ENCODE measurements around the gene PTPN14.
"Not testable (repeated sequence)": the region's sequence is repeated elsewhere in the genome, so short reads cannot be mapped to it uniquely, and the experiment has no call there.

Gene PTPN14

GRCh38 chr1:214515544-214516433, 35.6 kb downstream of the PTPN14 start:
- Mint-ChIP-seq H3K27ac (no peak overlapping the region), H3K27me3 (peaks cover 4% of the 10 kb centered on the region), H3K36me3 (ENCODE audit: low read depth) (no peaks in the 10 kb centered on the region), H3K4me1 (ENCODE audit: low read depth) (no peaks in the 10 kb centered on the region), H3K9me3 (no peaks in the 10 kb centered on the region), H3K4me3 (no peak overlapping the region)
- intact Hi-C loops (cut with micrococcal nuclease), result no loop called here

- no peaks in the 10 kb centered on the region for H3K4me1 Mint-ChIP-seq (ENCODE audit: low read depth)
- H3K9me3 Mint-ChIP-seq, result peaks cover 6% of the 10 kb centered on the region
- no peaks in the 10 kb centered on the region for H3K36me3 Mint-ChIP-seq (ENCODE audit: low read depth)
- H3K27me3 Mint-ChIP-seq, result peaks cover 4% of the 10 kb centered on the region
- H3K4me3 Mint-ChIP-seq, result no peak overlapping the region
- no peak overlapping the region for H3K27ac Mint-ChIP-seq
- intact Hi-C loops (cut with micrococcal nuclease), result no loop called here
Measured at GRCh38 chr1:214514819-214515383, 36.5 kb downstream of the PTPN14 start.

DNA sequence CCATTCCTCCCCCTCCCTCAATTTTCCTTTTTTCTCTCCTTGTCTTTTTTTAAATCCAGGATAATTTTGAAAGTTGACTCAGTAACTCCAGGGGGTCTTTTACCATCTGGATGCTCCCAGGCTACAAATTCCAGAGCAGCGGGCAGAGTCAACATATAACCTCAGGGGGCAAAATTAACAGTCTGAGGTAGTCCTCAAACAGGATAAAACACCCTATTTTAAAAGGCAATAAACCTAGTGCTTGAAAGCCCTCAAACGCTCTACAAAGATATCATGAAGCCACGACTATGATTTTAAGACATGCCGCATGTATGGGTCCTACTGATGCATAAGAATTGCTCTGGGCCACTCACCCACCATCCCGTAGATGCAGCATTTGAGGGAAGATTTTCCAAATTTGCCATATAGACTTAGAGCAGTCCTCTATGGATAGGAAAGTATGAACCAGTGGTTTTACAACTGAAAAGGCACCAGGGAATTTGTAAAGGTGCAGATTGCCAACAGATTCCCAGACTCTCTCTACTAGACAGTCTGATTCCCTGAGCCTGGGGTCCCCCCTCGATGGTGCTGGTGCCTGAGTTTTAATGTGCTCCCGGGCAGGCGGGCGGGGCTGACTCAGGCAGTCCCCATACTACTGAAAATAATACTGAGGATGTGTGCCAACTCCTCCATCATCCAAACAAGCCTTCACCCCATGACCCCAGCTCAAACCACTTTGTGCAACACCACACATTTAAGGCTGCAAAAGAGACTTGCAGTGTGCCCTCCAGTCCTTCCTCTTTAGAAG, 37.2 kb downstream of the PTPN14 start:
- Mint-ChIP-seq H3K9me3 (peaks cover 9% of the 10 kb centered on the region), H3K4me3 (no peak overlapping the region), H3K27me3 (peaks cover 4% of the 10 kb centered on the region), H3K27ac (no peak overlapping the region), H3K4me1 (ENCODE audit: low read depth) (no peaks in the 10 kb centered on the region), H3K36me3 (ENCODE audit: low read depth) (no peaks in the 10 kb centered on the region)
- intact Hi-C loops (cut with micrococcal nuclease), result no loop called here

DNA sequence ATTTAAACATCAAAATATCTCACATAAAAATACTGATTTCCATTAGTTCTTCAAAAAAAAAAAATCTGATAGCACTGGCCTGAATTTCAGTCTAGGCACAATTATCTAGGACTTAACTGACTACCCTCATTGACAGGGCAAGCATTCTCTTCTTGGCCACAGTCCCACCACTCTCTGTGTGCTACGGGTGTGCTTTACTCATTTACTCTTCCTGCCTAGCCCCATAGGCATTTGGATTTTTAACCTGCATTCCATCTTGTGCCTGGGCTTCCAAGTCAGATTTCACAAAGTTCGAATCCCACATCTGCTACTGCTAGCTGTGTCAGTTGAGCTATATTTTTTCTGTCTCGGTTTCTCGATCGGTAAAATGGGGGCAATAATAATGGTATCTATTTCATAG, 38.0 kb downstream of the PTPN14 start:
- H3K9me3 Mint-ChIP-seq, result peaks cover 9% of the 10 kb centered on the region
- H3K27ac Mint-ChIP-seq, result no peak overlapping the region

GRCh38 chr1:214511639-214511998, 39.8 kb downstream of the PTPN14 start:
- Mint-ChIP-seq H3K36me3 (ENCODE audit: low read depth) (no peaks in the 10 kb centered on the region), H3K4me3 (no peak overlapping the region), H3K4me1 (ENCODE audit: low read depth) (no peaks in the 10 kb centered on the region), H3K9me3 (peaks cover 9% of the 10 kb centered on the region), H3K27me3 (peaks cover 7% of the 10 kb centered on the region), H3K27ac (no peak overlapping the region)
- intact Hi-C loops (cut with micrococcal nuclease), result no loop called here

More for the DNA sequence above, 38.0 kb downstream of the PTPN14 start:
- Mint-ChIP-seq H3K36me3 (ENCODE audit: low read depth) (no peaks in the 10 kb centered on the region), H3K4me3 (no peak overlapping the region), H3K27me3 (peaks cover 4% of the 10 kb centered on the region), H3K4me1 (ENCODE audit: low read depth) (no peaks in the 10 kb centered on the region)
- intact Hi-C loops (cut with micrococcal nuclease), result no loop called here

GRCh38 chr1:214510914-214511638, 40.3 kb downstream of the PTPN14 start:
- no peaks in the 10 kb centered on the region for H3K36me3 Mint-ChIP-seq (ENCODE audit: low read depth)
- H3K4me1 Mint-ChIP-seq (ENCODE audit: low read depth), result no peaks in the 10 kb centered on the region
- H3K9me3 Mint-ChIP-seq, result peaks cover 9% of the 10 kb centered on the region
- H3K4me3 Mint-ChIP-seq, result no peak overlapping the region
- H3K27me3 Mint-ChIP-seq, result peaks cover 7% of the 10 kb centered on the region
- H3K27ac Mint-ChIP-seq, result no peak overlapping the region
- intact Hi-C loops (cut with micrococcal nuclease), result no loop called here

DNA sequence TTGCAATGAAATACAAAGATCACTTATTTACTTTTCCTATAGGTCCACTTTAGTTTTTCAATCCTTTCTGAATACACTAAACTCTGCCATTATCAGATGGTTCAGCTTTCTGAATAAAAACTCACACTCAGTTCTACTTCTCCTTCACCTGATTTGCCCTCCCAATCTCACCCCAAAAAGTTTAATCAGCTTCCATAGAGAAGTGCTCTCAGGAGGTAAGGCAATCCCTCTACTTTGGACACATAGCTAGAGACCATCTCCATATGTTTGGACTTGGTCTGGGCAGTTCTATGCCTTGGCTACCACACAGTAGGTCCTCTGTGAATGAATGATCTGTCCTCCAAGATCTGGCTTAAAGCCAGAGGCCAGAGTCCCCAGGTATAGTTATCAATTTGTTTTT, 40.9 kb downstream of the PTPN14 start:
- Mint-ChIP-seq H3K27me3 (peaks cover 7% of the 10 kb centered on the region), H3K36me3 (ENCODE audit: low read depth) (no peaks in the 10 kb centered on the region), H3K4me3 (no peak overlapping the region), H3K9me3 (peaks cover 9% of the 10 kb centered on the region), H3K4me1 (ENCODE audit: low read depth) (no peaks in the 10 kb centered on the region), H3K27ac (no peak overlapping the region)
- intact Hi-C loops (cut with micrococcal nuclease), result no loop called here

DNA sequence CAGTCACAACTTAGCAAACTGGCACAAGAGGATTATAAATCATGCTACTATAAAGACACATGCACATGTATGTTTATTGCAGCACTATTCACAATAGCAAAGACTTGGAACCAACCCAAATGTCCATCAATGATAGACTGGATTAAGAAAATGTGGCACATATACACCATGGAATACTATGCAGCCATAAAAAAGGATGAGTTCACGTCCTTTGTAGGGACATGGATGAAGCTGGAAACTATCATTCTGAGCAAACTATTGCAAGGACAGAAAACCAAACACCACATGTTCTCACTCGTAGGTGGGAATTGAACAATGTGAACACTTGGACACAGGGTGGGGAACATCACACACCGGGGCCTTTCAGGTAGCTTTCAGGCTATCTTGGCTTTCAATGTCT, 41.8 kb downstream of the PTPN14 start:
- intact Hi-C loops (cut with micrococcal nuclease); H3K27me3 Mint-ChIP-seq; H3K36me3 Mint-ChIP-seq (ENCODE audit: low read depth); H3K4me1 Mint-ChIP-seq (ENCODE audit: low read depth); H3K4me3 Mint-ChIP-seq; H3K27ac Mint-ChIP-seq; H3K9me3 Mint-ChIP-seq: not testable (repeated sequence)

DNA sequence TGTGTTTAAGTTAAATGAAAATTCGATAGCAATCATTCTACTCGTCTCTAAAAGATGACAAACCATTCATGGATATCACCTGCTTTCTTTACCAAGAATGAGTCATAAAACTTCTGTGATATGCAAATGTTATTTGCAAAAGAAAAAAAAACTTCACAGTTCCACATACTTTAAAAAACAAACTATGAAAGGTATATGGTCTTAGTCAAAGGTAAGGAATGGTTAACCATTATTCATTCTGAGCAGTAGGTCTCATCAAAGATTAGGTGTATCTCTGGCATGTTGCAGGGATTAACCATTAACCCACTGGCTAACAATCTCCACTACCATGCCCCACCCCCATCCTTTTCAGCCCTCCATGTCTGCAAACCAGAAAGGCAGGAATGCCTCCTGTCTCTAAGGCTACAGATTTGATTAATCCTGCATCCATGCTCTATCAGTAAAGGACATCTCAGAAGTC, 44.4 kb downstream of the PTPN14 start:
- Mint-ChIP-seq H3K9me3 (peaks cover 9% of the 10 kb centered on the region), H3K4me3 (no peak overlapping the region), H3K27me3 (peaks cover 7% of the 10 kb centered on the region), H3K27ac (no peak overlapping the region), H3K4me1 (ENCODE audit: low read depth) (no peaks in the 10 kb centered on the region), H3K36me3 (ENCODE audit: low read depth) (no peaks in the 10 kb centered on the region)
- intact Hi-C loops (cut with micrococcal nuclease), result no loop called here

- H3K27ac Mint-ChIP-seq, result no peak overlapping the region
- intact Hi-C loops (cut with micrococcal nuclease), result no loop called here
- no peaks in the 10 kb centered on the region for H3K36me3 Mint-ChIP-seq (ENCODE audit: low read depth)
- H3K9me3 Mint-ChIP-seq, result peaks cover 5% of the 10 kb centered on the region
- H3K4me3 Mint-ChIP-seq, result no peak overlapping the region
- H3K4me1 Mint-ChIP-seq (ENCODE audit: low read depth), result no peaks in the 10 kb centered on the region
- peaks cover 9% of the 10 kb centered on the region for H3K27me3 Mint-ChIP-seq
Measured at GRCh38 chr1:214505134-214505533, 46.3 kb downstream of the PTPN14 start.

DNA sequence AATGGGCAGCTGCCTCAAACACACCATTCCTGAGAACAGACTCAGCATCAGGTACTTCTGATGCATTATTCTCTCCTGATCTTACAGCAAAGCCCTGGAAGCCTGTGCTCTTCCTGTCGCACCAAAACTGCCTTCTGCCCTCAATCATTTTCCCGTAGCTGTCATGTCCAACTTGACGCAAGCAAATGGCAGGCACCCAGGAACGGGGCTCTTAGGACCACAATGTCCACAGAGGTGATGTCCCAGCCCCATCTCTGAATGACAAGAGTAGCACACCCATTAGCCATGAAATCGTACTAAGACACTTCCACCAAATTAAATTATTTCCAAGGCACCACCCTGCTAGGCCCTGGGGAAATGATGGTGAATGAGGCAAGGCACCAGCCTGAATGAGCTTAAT, 47.1 kb downstream of the PTPN14 start:
- Mint-ChIP-seq H3K9me3 (no peaks in the 10 kb centered on the region), H3K36me3 (ENCODE audit: low read depth) (no peaks in the 10 kb centered on the region), H3K27ac (no peak overlapping the region), H3K4me1 (ENCODE audit: low read depth) (no peaks in the 10 kb centered on the region), H3K4me3 (no peak overlapping the region), H3K27me3 (peaks cover 9% of the 10 kb centered on the region)
- intact Hi-C loops (cut with micrococcal nuclease), result no loop called here

GRCh38 chr1:214503553-214503952, 47.8 kb downstream of the PTPN14 start:
- Mint-ChIP-seq H3K36me3 (ENCODE audit: low read depth) (no peaks in the 10 kb centered on the region), H3K9me3 (no peaks in the 10 kb centered on the region), H3K4me1 (ENCODE audit: low read depth) (no peaks in the 10 kb centered on the region), H3K27ac (no peak overlapping the region), H3K27me3 (peaks cover 9% of the 10 kb centered on the region), H3K4me3 (no peak overlapping the region)
- intact Hi-C loops (cut with micrococcal nuclease), result no loop called here

GRCh38 chr1:214500340-214501055, 50.9 kb downstream of the PTPN14 start:
- H3K4me3 Mint-ChIP-seq, result no peak overlapping the region
- peaks cover 7% of the 10 kb centered on the region for H3K27me3 Mint-ChIP-seq
- H3K27ac Mint-ChIP-seq, result no peak overlapping the region
- no peaks in the 10 kb centered on the region for H3K4me1 Mint-ChIP-seq (ENCODE audit: low read depth)
- no peaks in the 10 kb centered on the region for H3K9me3 Mint-ChIP-seq
- intact Hi-C loops (cut with micrococcal nuclease), result no loop called here
- H3K36me3 Mint-ChIP-seq (ENCODE audit: low read depth), result no peaks in the 10 kb centered on the region

Data from dendritic cell treated with granulocyte-macrophage colony-stimulating factor and Interleukin-4, amounts not matched to agents 40 ng/mL and 50 ng/mL, for 4 days (primary cell).